A673 (cell line): ENCODE measurements around the gene MAPRE3. TPM values are rescaled to one million over a fixed set of nuclear protein-coding genes. Genes with fewer than 3 reads are reported as not detected.

Source experiments
- BruUV-seq: library from RNA; stranded (reverse); fragments of 400-500 nt; replicated peaks from 2 replicates; lab custom pipeline; 2021; lab: Mats Ljungman, UMichigan
- CTCF ChIA-PET: fragments of 300-600 bp; sonication (Branson Sonifier 250); formaldehyde crosslinking; loops from one replicate; lab custom pipeline; 2022; ENCODE audit warnings: antibody characterized with exemption; lab: Charles Lee
- POLR2A ChIA-PET: fragments of 300-600 bp; sonication (Branson Sonifier 250); formaldehyde crosslinking; loops from one replicate; lab custom pipeline; 2022; ENCODE audit warnings: antibody characterized with exemption; ENCODE audit not compliant: low non-redundant PET; lab: Charles Lee
- DNase-seq: peaks from one replicate; pipeline ENCODE4 v3.0.0-alpha.2; 2015; ENCODE audit warnings: low spot score
- H3K27ac ChIP-seq: fragments of 200-600 bp; sonication (generic); 2 replicates; pipeline ENCODE4 v1.5.1; 2016; ENCODE audit warnings: mixed run types, low read depth, mild to moderate bottlenecking, mixed read lengths, antibody characterized with exemption, low read length; ENCODE audit not compliant: poor library complexity, severe bottlenecking
- H3K27me3 ChIP-seq: fragments of 200-600 bp; sonication (generic); replicated peaks from 2 replicates; pipeline ENCODE4 v1.6.1; 2017; ENCODE audit warnings: mixed run types, low read depth, mild to moderate bottlenecking, mixed read lengths, antibody characterized with exemption, low read length; ENCODE audit not compliant: insufficient read depth, poor library complexity
- H3K36me3 ChIP-seq: fragments of 200-600 bp; sonication (generic); 2 replicates; pipeline ENCODE4 v1.6.1; 2016; ENCODE audit warnings: mixed run types, mild to moderate bottlenecking, mixed read lengths, antibody characterized with exemption, low read length; ENCODE audit not compliant: insufficient read depth, poor library complexity, severe bottlenecking
- H3K4me1 ChIP-seq: fragments of 200-600 bp; sonication (generic); 2 replicates; pipeline ENCODE4 v1.6.1; 2017; ENCODE audit warnings: mixed run types, mild to moderate bottlenecking, mixed read lengths, antibody characterized with exemption, low read length; ENCODE audit not compliant: insufficient read depth, poor library complexity, severe bottlenecking
- H3K4me3 ChIP-seq: fragments of 200-600 bp; sonication (generic); 2 replicates; pipeline ENCODE4 v1.5.1; 2016; ENCODE audit warnings: low read depth, mixed run types, mild to moderate bottlenecking, mixed read lengths, low read length; ENCODE audit not compliant: poor library complexity, severe bottlenecking
- H3K9me3 ChIP-seq: fragments of 200-600 bp; sonication (generic); 2 replicates; pipeline ENCODE4 v1.6.1; 2016; ENCODE audit warnings: mixed run types, low read depth, mild to moderate bottlenecking, mixed read lengths, antibody characterized with exemption, low read length; ENCODE audit not compliant: poor library complexity, severe bottlenecking
- CTCF ChIP-seq: fragments of 300-800, 200-600 bp; sonication (generic); conservative IDR thresholded peaks from 2 replicates; pipeline ENCODE4 v1.5.1; 2017; ENCODE audit warnings: low read depth, mild to moderate bottlenecking, antibody characterized with exemption, low read length, moderate library complexity, mixed read lengths
- EZH2 ChIP-seq: fragments of 200-600 bp; sonication (generic); IDR thresholded peaks from 2 replicates; pipeline ENCODE4 v1.6.1; 2017; ENCODE audit warnings: borderline replicate concordance, low read depth, mild to moderate bottlenecking, mixed read lengths, antibody characterized with exemption, low read length; ENCODE audit not compliant: poor library complexity, severe bottlenecking
- intact Hi-C: fragments of 100-400 bp; cut with micrococcal nuclease; formaldehyde crosslinking; loops from one replicate; pipeline ENCODE4 v1.10.0; 2022; ENCODE audit not compliant: unreplicated experiment
- total RNA-seq: library from RNA; stranded (reverse); gene quantifications from 2 replicates; pipeline ENCODE4 v1.2.3, GENCODE V29; 2021

The MAPRE3 gene
- total RNA-seq, 1 experiment from 2014 or later, result 8.4 TPM

DNA sequence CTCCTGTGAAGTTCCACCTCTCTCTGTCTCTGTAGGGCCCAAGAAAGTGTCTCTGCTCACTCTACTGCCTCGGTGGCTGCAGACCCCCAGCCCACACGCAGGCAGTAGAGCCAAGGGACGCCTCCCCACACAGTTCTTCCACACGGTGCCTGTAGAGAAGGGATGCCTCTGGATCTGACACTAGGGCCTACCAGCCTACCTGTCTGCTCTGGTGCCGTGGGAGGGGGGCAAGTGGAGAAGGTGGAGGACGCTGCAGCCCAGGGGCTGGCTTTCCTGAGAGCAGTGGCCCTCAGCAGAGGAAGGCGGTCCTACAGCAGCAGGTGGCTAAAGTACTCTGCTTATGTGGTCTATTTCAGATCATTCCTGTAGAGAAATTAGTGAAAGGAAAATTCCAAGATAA, 53.3 kb downstream of the MAPRE3 start:
- H3K27me3 ChIP-seq, result no peaks in the 10 kb centered on the region
- CTCF ChIA-PET, result interaction anchor here (0.6 kb wide), 1 partner anchor 168 kb away, joined by 3 read pairs; no protein-coding TSS in a partner anchor
- H3K4me1 ChIP-seq, result no peaks in the 10 kb centered on the region
- no TSS peak for BruUV-seq
- no peak overlapping the region for H3K4me3 ChIP-seq
- intact Hi-C loops, result no loop called here
- H3K27ac ChIP-seq, result no peak overlapping the region
- POLR2A ChIA-PET, result no interaction called here
- H3K36me3 ChIP-seq, result no peaks in the 10 kb centered on the region
- no peak for DNase-seq
- no peak for TF ChIP-seq CTCF
- TF ChIP-seq EZH2, result no peak
- H3K9me3 ChIP-seq, result no peaks in the 10 kb centered on the region

DNA sequence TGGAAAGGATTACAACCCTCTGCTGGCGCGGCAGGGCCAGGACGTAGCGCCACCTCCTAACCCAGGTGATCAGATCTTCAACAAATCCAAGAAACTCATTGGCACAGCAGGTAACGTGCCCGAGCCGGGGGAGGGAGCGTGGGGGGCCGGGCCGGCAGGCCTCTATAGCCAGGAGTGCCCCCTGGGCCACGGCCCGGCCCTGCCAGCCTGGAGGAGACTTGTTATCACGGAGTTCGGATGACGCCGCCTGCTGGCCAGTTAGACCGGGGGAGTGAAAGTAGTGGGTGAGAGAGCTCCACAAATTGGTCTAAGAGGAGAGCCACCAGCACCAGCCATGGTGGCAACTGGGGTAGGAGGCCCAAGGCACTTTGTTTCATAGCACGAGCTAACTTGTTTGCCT, 53.8 kb downstream of the MAPRE3 start:
- Histone ChIP-seq H3K36me3 (no peaks in the 10 kb centered on the region), H3K27ac (no peak overlapping the region), H3K27me3 (no peaks in the 10 kb centered on the region), H3K4me3 (no peak overlapping the region), H3K9me3 (no peaks in the 10 kb centered on the region), H3K4me1 (no peaks in the 10 kb centered on the region)
- DNase-seq, result no peak
- no peak for TF ChIP-seq EZH2
- 0 out of 2 replicates have a peak, but pooled peaks have one; percentile 17 for TF ChIP-seq CTCF
- intact Hi-C loops, result no loop called here
- POLR2A ChIA-PET, result no interaction called here
- BruUV-seq, result no TSS peak
- CTCF ChIA-PET, result interaction anchor here (0.6 kb wide), 1 partner anchor 167 kb away, joined by 3 read pairs; no protein-coding TSS in a partner anchor

DNA sequence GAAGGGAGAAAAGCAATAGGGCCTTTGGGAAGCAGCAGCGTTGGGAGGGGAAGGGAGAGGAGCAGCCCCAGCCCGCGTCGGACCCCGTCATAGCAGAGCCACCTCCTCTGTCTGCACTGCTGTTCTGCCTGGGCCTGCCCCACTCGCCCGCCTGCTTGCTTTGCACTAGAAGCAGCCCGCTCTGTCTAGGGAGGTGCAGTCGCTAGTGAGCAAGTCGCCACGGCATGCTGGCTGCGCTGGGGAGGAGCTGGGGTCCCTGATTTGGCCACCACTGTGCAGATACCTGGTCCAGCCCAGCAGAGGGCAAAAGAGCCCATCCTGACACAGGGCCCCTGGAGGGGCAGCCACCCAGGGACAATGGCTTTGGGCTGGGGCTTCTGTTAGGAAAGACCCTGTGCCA, 54.4 kb downstream of the MAPRE3 start:
- no peaks in the 10 kb centered on the region for H3K27me3 ChIP-seq
- TF ChIP-seq CTCF, result no peak
- TF ChIP-seq EZH2, result no peak
- intact Hi-C loops, result no loop called here
- H3K36me3 ChIP-seq, result no peaks in the 10 kb centered on the region
- H3K9me3 ChIP-seq, result no peaks in the 10 kb centered on the region
- ChIA-PET CTCF (no interaction called here), POLR2A (no interaction called here)
- H3K4me3 ChIP-seq, result no peak overlapping the region
- no peak for DNase-seq
- no peaks in the 10 kb centered on the region for H3K4me1 ChIP-seq
- H3K27ac ChIP-seq, result no peak overlapping the region
- BruUV-seq, result no TSS peak
